Right cardiac atrium (tissue), 5 donors: ENCODE results near the gene ENTHD1. TPM values are rescaled to one million over a fixed set of nuclear protein-coding genes. Genes with fewer than 3 reads are reported as not detected.

Experiments
- ATAC-seq, 2 donors: fragments of 200-7000 bp; cut with Tn5 transposase; one replicate each; pipeline versions ENCODE4 v1.8.0 to v1.9.1; 2020; ENCODE audit warnings: moderate library complexity in 2 of 2, mild to moderate bottlenecking in 1 of 2
- DNase-seq, 3 donors: peaks; one replicate each; pipeline ENCODE4 v3.0.0-alpha.2; 2020
- H3K27ac ChIP-seq: one replicate; pipeline ENCODE4 v1.5.1; 2013; ENCODE audit warnings: mild to moderate bottlenecking, low read length, control low read depth, moderate library complexity
- H3K27me3 ChIP-seq: one replicate; pipeline ENCODE4 v1.6.1; 2013; ENCODE audit not compliant: control insufficient read depth, insufficient read depth
- H3K4me1 ChIP-seq: one replicate; pipeline ENCODE4 v1.6.1; 2013; ENCODE audit warnings: low read length; ENCODE audit not compliant: control insufficient read depth, insufficient read depth
- H3K4me3 ChIP-seq: one replicate; pipeline ENCODE4 v1.5.1; 2013; ENCODE audit warnings: low read length, control low read depth
- H3K9me3 ChIP-seq: one replicate; pipeline ENCODE4 v1.6.1; 2013; ENCODE audit warnings: low read length; ENCODE audit not compliant: control insufficient read depth
- whole genome bisulfite sequencing: extraction: QIAGEN DNeasy Blood & Tissue Kit; methylation state at CpG from one replicate; pipeline ENCODE4 v1.1.7; 2013; 5-methylcytosine and 5-hydroxymethylcytosine counted together
- intact Hi-C, 4 donors: fragments of 100-400 bp; cut with DNase I; formaldehyde crosslinking; loops; one replicate each; pipeline versions ENCODE4 v1.11.0 to v1.14.0; 2022 to 2023
- polyA plus RNA-seq: library from polyadenylated mRNA; stranded (reverse); fragments of 200-250 nt; gene quantifications from one replicate; pipeline ENCODE4 v1.2.3, GENCODE V29; 2013
- total RNA-seq, 4 donors: library from RNA; stranded (reverse); fragmentation: NEBNext Ultra II Directional; extraction: Animal tissue kit (Norgen Biotek cat#: 25700); gene quantifications; one replicate each; pipeline ENCODE4 v1.2.1, GENCODE V29; 2021
- donor health status: healthy with polysubstance abuse.
- donor health status: DM: no; HTN: yes; CAD: no.
- donor health status: DM: no; HTN: no; CAD: no.
- donor health status: DM: no; HTN: yes; CAD: no; lungs with severe emphysema.
- donor health status: DM: yes; HTN: yes; CAD: no.

ENTHD1 gene
- total and polyA plus RNA-seq, 5 donors: 0.02 TPM; not detected in 4

GRCh38 chr22:39839204-39839603, 54.4 kb downstream of the ENTHD1 start:
- WGBS: 62% methylated on average over 5 of the region's 5 CpGs
- no peaks in the 10 kb centered on the region for H3K4me1 ChIP-seq
- H3K27me3 ChIP-seq: no peaks in the 10 kb centered on the region
- ATAC-seq (no peak), DNase-seq (no peak)
- intact Hi-C loops: no loop called here
- no peak overlapping the region for H3K4me3 ChIP-seq
- no peaks in the 10 kb centered on the region for H3K9me3 ChIP-seq
- no peak overlapping the region for H3K27ac ChIP-seq

- Histone ChIP-seq H3K27ac (no peak overlapping the region), H3K27me3 (peaks cover 3% of the 10 kb centered on the region), H3K4me1 (no peaks in the 10 kb centered on the region), H3K9me3 (no peaks in the 10 kb centered on the region), H3K4me3 (no peak overlapping the region)
- ATAC-seq (no peak), DNase-seq (no peak)
- WGBS: 70% methylated on average over 2 of the region's 2 CpGs
- intact Hi-C loops: no loop called here
Observed at GRCh38 chr22:39833610-39834009, 60.0 kb downstream of the ENTHD1 start.

GRCh38 chr22:39833093-39833492, 60.5 kb downstream of the ENTHD1 start:
- H3K4me3 ChIP-seq: no peak overlapping the region
- no peaks in the 10 kb centered on the region for H3K4me1 ChIP-seq
- WGBS: 0% methylated on average over 1 of the region's 1 CpG
- peaks cover 3% of the 10 kb centered on the region for H3K27me3 ChIP-seq
- no peak overlapping the region for H3K27ac ChIP-seq
- no peaks in the 10 kb centered on the region for H3K9me3 ChIP-seq
- intact Hi-C loops: no loop called here
- ATAC-seq (no peak), DNase-seq (no peak)

GRCh38 chr22:39832627-39833074, 60.9 kb downstream of the ENTHD1 start:
- Histone ChIP-seq H3K27me3 (peaks cover 3% of the 10 kb centered on the region), H3K4me3 (no peak overlapping the region), H3K4me1 (no peaks in the 10 kb centered on the region), H3K9me3 (no peaks in the 10 kb centered on the region), H3K27ac (no peak overlapping the region)
- WGBS: 28% methylated on average over 7 of the region's 7 CpGs
- ATAC-seq: no peak
- no peak for DNase-seq
- intact Hi-C loops: no loop called here

- Histone ChIP-seq H3K4me3 (no peak overlapping the region), H3K9me3 (no peaks in the 10 kb centered on the region), H3K4me1 (no peaks in the 10 kb centered on the region), H3K27ac (no peak overlapping the region), H3K27me3 (peaks cover 2% of the 10 kb centered on the region)
- WGBS: 86% methylated on average over 3 of the region's 3 CpGs
- DNase-seq (no peak), ATAC-seq (no peak)
- intact Hi-C loops: no loop called here
Observed at GRCh38 chr22:39825661-39826102, 67.9 kb downstream of the ENTHD1 start.

GRCh38 chr22:39821008-39821407, 72.6 kb downstream of the ENTHD1 start:
- Histone ChIP-seq H3K4me1 (no peaks in the 10 kb centered on the region), H3K4me3 (no peak overlapping the region), H3K27me3 (peaks cover 2% of the 10 kb centered on the region), H3K9me3 (no peaks in the 10 kb centered on the region), H3K27ac (no peak overlapping the region)
- ATAC-seq (no peak), DNase-seq (no peak)
- WGBS: 81% methylated on average over 3 of the region's 3 CpGs
- intact Hi-C loops: no loop called here

- Histone ChIP-seq H3K9me3 (no peaks in the 10 kb centered on the region), H3K27ac (no peak overlapping the region), H3K4me1 (no peaks in the 10 kb centered on the region), H3K4me3 (no peak overlapping the region), H3K27me3 (peaks cover 2% of the 10 kb centered on the region)
- ATAC-seq (no peak), DNase-seq (no peak)
- WGBS: 60% methylated on average over 4 of the region's 4 CpGs
- intact Hi-C loops: no loop called here
Observed at GRCh38 chr22:39820256-39820655, 73.3 kb downstream of the ENTHD1 start.

- 70% methylated on average over 2 of the region's 2 CpGs for WGBS
- no peaks in the 10 kb centered on the region for H3K4me1 ChIP-seq
- H3K27me3 ChIP-seq: peaks cover 2% of the 10 kb centered on the region
- H3K27ac ChIP-seq: no peak overlapping the region
- H3K9me3 ChIP-seq: no peaks in the 10 kb centered on the region
- DNase-seq (no peak), ATAC-seq (no peak)
- intact Hi-C loops: no loop called here
- no peak overlapping the region for H3K4me3 ChIP-seq
Observed at GRCh38 chr22:39819429-39819828, 74.1 kb downstream of the ENTHD1 start.

- intact Hi-C loops: no loop called here
- no peak for DNase-seq
- no peak for ATAC-seq
- Histone ChIP-seq H3K27ac (no peak overlapping the region), H3K4me3 (no peak overlapping the region), H3K27me3 (peaks cover 2% of the 10 kb centered on the region), H3K9me3 (no peaks in the 10 kb centered on the region), H3K4me1 (no peaks in the 10 kb centered on the region)
- 49% methylated on average over 5 of the region's 5 CpGs for WGBS
Observed at GRCh38 chr22:39818094-39818493, 75.5 kb downstream of the ENTHD1 start.

GRCh38 chr22:39815932-39816331, 77.6 kb downstream of the ENTHD1 start:
- Histone ChIP-seq H3K9me3 (no peaks in the 10 kb centered on the region), H3K4me1 (no peaks in the 10 kb centered on the region), H3K27me3 (no peaks in the 10 kb centered on the region), H3K27ac (no peak overlapping the region), H3K4me3 (no peak overlapping the region)
- intact Hi-C loops: no loop called here
- WGBS: 20% methylated on average over 2 of the region's 2 CpGs
- DNase-seq: no peak
- ATAC-seq: no peak

- H3K4me1 ChIP-seq: no peaks in the 10 kb centered on the region
- H3K27me3 ChIP-seq: no peaks in the 10 kb centered on the region
- no peak for ATAC-seq
- H3K4me3 ChIP-seq: no peak overlapping the region
- intact Hi-C loops: no loop called here
- H3K27ac ChIP-seq: no peak overlapping the region
- H3K9me3 ChIP-seq: no peaks in the 10 kb centered on the region
- 68% methylated on average over 4 of the region's 4 CpGs for WGBS
- DNase-seq: no peak
Observed at GRCh38 chr22:39814899-39815298, 78.7 kb downstream of the ENTHD1 start.
